Upper lobe of left lung (tissue), 6 donors: ENCODE data around the gene RCOR2. TPM values are rescaled to one million over a fixed set of nuclear protein-coding genes. Genes with fewer than 3 reads are reported as not detected.
A peak's percentile ranks its signal among the peaks of the same experiment; 100 is the strongest.

Experiments used
- ATAC-seq, 2 donors: fragments of 200-7000 bp; cut with Tn5 transposase; one replicate each; pipeline ENCODE4 v1.9.1; 2022; ENCODE audit warnings: mild to moderate bottlenecking in 2 of 2, moderate library complexity in 2 of 2; ENCODE audit not compliant: low FRiP score in 2 of 2
- DNase-seq, 2 donors: peaks; one replicate each; pipeline ENCODE4 v3.0.0-alpha.2; 2019 to 2020
- H3K27ac ChIP-seq, 4 donors: fragments of 200-600 bp; sonication (generic); one replicate each; pipeline ENCODE4 v1.5.1; 2016 to 2019
- H3K27me3 ChIP-seq, 4 donors: fragments of 200-600 bp; sonication (generic); one replicate each; pipeline ENCODE4 v1.5.1; 2017 to 2019
- H3K36me3 ChIP-seq, 4 donors: fragments of 200-600 bp; sonication (generic); one replicate each; pipeline ENCODE4 v1.5.1; 2016 to 2019
- H3K4me1 ChIP-seq, 4 donors: fragments of 200-600 bp; sonication (generic); one replicate each; pipeline ENCODE4 v1.5.1; 2018 to 2019
- H3K4me3 ChIP-seq, 4 donors: fragments of 200-600 bp; sonication (generic); one replicate each; pipeline ENCODE4 v1.5.1; 2017 to 2019; ENCODE audit warnings: mild to moderate bottlenecking in 2 of 4, moderate library complexity in 1 of 4
- H3K9me3 ChIP-seq, 4 donors: fragments of 200-600 bp; sonication (generic); one replicate each; pipeline ENCODE4 v1.5.1; 2018 to 2019
- CTCF ChIP-seq, 6 experiments: fragments of 450-650 bp in 4 of 6; fragments of 200-600 bp in 2 of 6; sonication (generic) in 2 of 6; IDR thresholded peaks; one replicate each; pipeline ENCODE4 v1.5.1; 2016 to 2019; ENCODE audit warnings: antibody characterized with exemption in 6 of 6
- EP300 ChIP-seq, 4 donors: sonication (generic); formaldehyde crosslinking; IDR thresholded peaks; one replicate each; pipeline ENCODE4 v1.5.1; 2017; ENCODE audit warnings: antibody characterized with exemption in 4 of 4, control low read depth in 2 of 4
- POLR2A ChIP-seq, 4 donors: fragments of 450-650 bp; IDR thresholded peaks; one replicate each; pipeline ENCODE4 v1.5.1; 2016 to 2017; ENCODE audit warnings: antibody characterized with exemption in 4 of 4, mild to moderate bottlenecking in 2 of 4
- POLR2AphosphoS5 ChIP-seq, 2 donors: sonication (generic); formaldehyde crosslinking; IDR thresholded peaks; one replicate each; pipeline ENCODE4 v1.5.1; 2017; ENCODE audit warnings: antibody characterized with exemption in 2 of 2
- WGBS, 2 donors: methylation state at CpG; one replicate each; pipeline ENCODE4 v1.1.5; 2017 to 2018; 5-methylcytosine and 5-hydroxymethylcytosine counted together
- total RNA-seq, 6 donors: library from RNA; depleted of rRNA in 4 of 6; stranded (reverse); fragments of >200 nt in 4 of 6; gene quantifications; one replicate each; pipeline versions ENCODE4 v1.1.0 to v1.2.1, GENCODE V29; 2016 to 2021
- donor health status: DM: no; HTN: no; CAD: no; lungs with moderate emphysema.
- donor health status: DM: no; HTN: yes; CAD: no; lungs with severe emphysema.

RCOR2 gene
- total RNA-seq, 6 donors from 2014 or later, result 0.14 to 0.40 TPM; not detected in 4

- Histone ChIP-seq H3K4me1 (peaks cover 0 to 7% (median 2%) of the 10 kb centered on the region in 4 donors), H3K27ac (no peak overlapping the region), H3K27me3 (no peaks in the 10 kb centered on the region), H3K4me3 (no peak overlapping the region), H3K9me3 (no peaks in the 10 kb centered on the region), H3K36me3 (peaks cover 55 to 99% (median 93%) of the 10 kb centered on the region in 4 donors)
- 96 to 99% methylated on average over 10 to 12 of the region's 14 CpGs for WGBS, 2 donors
- ATAC-seq, result no peak
- no peak for DNase-seq
- TF ChIP-seq POLR2A (IDR thresholded peaks at IDR 0.05) (no peak), CTCF (IDR thresholded peaks at IDR 0.05) (no peak), EP300 (IDR thresholded peaks at IDR 0.05) (no peak), POLR2AphosphoS5 (IDR thresholded peaks at IDR 0.05) (no peak)
These were observed 13.1 kb downstream of the RCOR2 start for GRCh38 chr11:63903884-63904283.

GRCh38 chr11:63901660-63902059 is 15.3 kb downstream of the RCOR2 start:
- no peak for DNase-seq
- no peak for ATAC-seq
- H3K9me3 ChIP-seq, result no peaks in the 10 kb centered on the region
- no peak overlapping the region for H3K4me3 ChIP-seq
- peaks cover 0 to 5% (median 2%) of the 10 kb centered on the region in 4 donors for H3K4me1 ChIP-seq
- 53 to 88% methylated on average over 2 to 3 of the region's 3 CpGs for WGBS, 2 donors
- H3K27ac ChIP-seq, result no peak overlapping the region
- no peaks in the 10 kb centered on the region for H3K27me3 ChIP-seq
- TF ChIP-seq CTCF (IDR thresholded peaks at IDR 0.05) (no peak), POLR2A (IDR thresholded peaks at IDR 0.05) (no peak), POLR2AphosphoS5 (IDR thresholded peaks at IDR 0.05) (no peak), EP300 (IDR thresholded peaks at IDR 0.05) (no peak)
- H3K36me3 ChIP-seq, result peaks cover 57 to 100% (median 92%) of the 10 kb centered on the region in 4 donors

- H3K4me3 ChIP-seq, result no peak overlapping the region
- WGBS, 2 donors, result 94 to 98% methylated on average over 10 of the region's 10 CpGs
- no peak for DNase-seq
- H3K27ac ChIP-seq, result no peak overlapping the region
- peaks cover 0 to 18% (median 13%) of the 10 kb centered on the region in 4 donors for H3K4me1 ChIP-seq
- no peak for ATAC-seq
- TF ChIP-seq POLR2A (IDR thresholded peaks at IDR 0.05) (no peak), CTCF (IDR thresholded peaks at IDR 0.05) (no peak), EP300 (IDR thresholded peaks at IDR 0.05) (no peak), POLR2AphosphoS5 (IDR thresholded peaks at IDR 0.05) (no peak)
- peaks cover 33 to 77% (median 68%) of the 10 kb centered on the region in 4 donors for H3K36me3 ChIP-seq
- no peaks in the 10 kb centered on the region for H3K27me3 ChIP-seq
- H3K9me3 ChIP-seq, result no peaks in the 10 kb centered on the region
These were observed 19.4 kb downstream of the RCOR2 start for GRCh38 chr11:63897459-63898146.

- H3K9me3 ChIP-seq, result no peaks in the 10 kb centered on the region
- H3K4me3 ChIP-seq, result no peak overlapping the region
- peak overlapping the region in 1 of 4 donors; percentile 10 for H3K27ac ChIP-seq
- H3K36me3 ChIP-seq, result peaks cover 25 to 62% (median 57%) of the 10 kb centered on the region in 4 donors
- WGBS, 2 donors, result 57 to 62% methylated on average over 4 of the region's 4 CpGs
- no peaks in the 10 kb centered on the region for H3K27me3 ChIP-seq
- DNase-seq (peak in 1 of 2 donors; percentile 82), ATAC-seq (peak; percentile 15 to 16)
- TF ChIP-seq POLR2AphosphoS5 (IDR thresholded peaks at IDR 0.05) (peak in 1 of 2 donors; percentile 32), CTCF (IDR thresholded peaks at IDR 0.05) (no peak)
- H3K4me1 ChIP-seq, result peaks cover 5 to 32% (median 20%) of the 10 kb centered on the region in 4 donors
These were observed 20.9 kb downstream of the RCOR2 start for GRCh38 chr11:63896071-63896470.

GRCh38 chr11:63893355-63893754 is 23.6 kb downstream of the RCOR2 start:
- TF ChIP-seq POLR2AphosphoS5 (IDR thresholded peaks at IDR 0.05) (no peak), EP300 (IDR thresholded peaks at IDR 0.05) (no peak), CTCF (IDR thresholded peaks at IDR 0.05) (no peak), POLR2A (IDR thresholded peaks at IDR 0.05) (no peak)
- no peak overlapping the region for H3K27ac ChIP-seq
- ATAC-seq (no peak), DNase-seq (no peak)
- H3K9me3 ChIP-seq, result no peaks in the 10 kb centered on the region
- H3K36me3 ChIP-seq, result peaks cover 8 to 35% (median 30%) of the 10 kb centered on the region in 4 donors
- no peak overlapping the region for H3K4me3 ChIP-seq
- peaks cover 29 to 59% (median 43%) of the 10 kb centered on the region in 4 donors for H3K4me1 ChIP-seq
- 89 to 98% methylated on average over 6 of the region's 6 CpGs for WGBS, 2 donors
- H3K27me3 ChIP-seq, result no peaks in the 10 kb centered on the region
